SU-DHL-6 (cell line): ENCODE data around the gene ASB2.

ENCODE experiments used
- CTCF ChIP-seq: fragments of 200-600 bp; sonication (generic); IDR thresholded peaks from one replicate; pipeline ENCODE4 v1.5.1; 2017; ENCODE audit warnings: antibody characterized with exemption, mild to moderate bottlenecking, low read length, moderate library complexity; ENCODE audit not compliant: insufficient read depth, poor library complexity, severe bottlenecking
- EZH2phosphoT487 ChIP-seq: fragments of 200-600 bp; sonication (generic), shearing (Covaris generic); conservative IDR thresholded peaks from 2 replicates; pipeline ENCODE4 v1.6.1; 2018; ENCODE audit warnings: mild to moderate bottlenecking, antibody characterized with exemption, low read length, moderate library complexity, mixed read lengths

- TF ChIP-seq CTCF (no peak), EZH2phosphoT487 (no peak)
Observed at GRCh38 chr14:93884950-93885349, 91.4 kb downstream of the ASB2 start.
